Measurements from ENCODE around the gene ATG9B.
"Not testable (repeated sequence)": the region's sequence is repeated elsewhere in the genome, so short reads cannot be mapped to it uniquely, and the experiment has no call there.

ATG9B gene

GRCh38 chr7:151013356-151013732 lies 10.9 kb downstream of the ATG9B start:
- no peak for TF ChIP-seq CTCF (conservative IDR thresholded peaks at IDR 0.05; ENCODE audit: low read length)
- TF ChIP-seq EZH2phosphoT487 (IDR thresholded peaks at IDR 0.05; ENCODE audit: borderline replicate concordance) = no peak
- no peaks in the 10 kb centered on the region for H3K36me3 ChIP-seq (ENCODE audit: insufficient read depth, low read length)
- H4K20me1 ChIP-seq (ENCODE audit: insufficient read depth, low read length, poor library complexity, severe bottlenecking) = no peaks in the 10 kb centered on the region
- H3K79me2 ChIP-seq (ENCODE audit: insufficient read depth, low read length) = no peaks in the 10 kb centered on the region
- no peak overlapping the region for H2AFZ ChIP-seq (ENCODE audit: low read length)
- no peaks in the 10 kb centered on the region for H3F3A ChIP-seq (ENCODE audit: low read depth)
- H3K4me2 ChIP-seq (ENCODE audit: low read depth, low read length, poor library complexity, severe bottlenecking) = peak overlapping the region; percentile 80
- H3K9me2 ChIP-seq (replicated peaks; ENCODE audit: low read depth, low read length) = no peaks in the 10 kb centered on the region
- H3K4me1 ChIP-seq (ENCODE audit: insufficient read depth, low read length, poor library complexity, severe bottlenecking) = peaks cover 45% of the 10 kb centered on the region
- H3K9me3 ChIP-seq (ENCODE audit: insufficient read depth, low read depth, low read length) = no peaks in the 10 kb centered on the region
- no peak overlapping the region for H3K9ac ChIP-seq (ENCODE audit: low read depth, low read length, poor library complexity, severe bottlenecking)
- H3K27me3 ChIP-seq (ENCODE audit: insufficient read depth, low read length, poor library complexity, severe bottlenecking) = no peaks in the 10 kb centered on the region
- peak overlapping the region; percentile 71 for H3K4me3 ChIP-seq (ENCODE audit: low read length, poor library complexity, severe bottlenecking)

- Histone ChIP-seq H3F3A (ENCODE audit: low read depth) (no peaks in the 10 kb centered on the region), H3K9me3 (ENCODE audit: insufficient read depth, low read depth, low read length) (no peaks in the 10 kb centered on the region), H3K9me2 (replicated peaks; ENCODE audit: low read depth, low read length) (no peaks in the 10 kb centered on the region), H2AFZ (ENCODE audit: low read length) (no peak overlapping the region), H3K79me2 (ENCODE audit: insufficient read depth, low read length) (no peaks in the 10 kb centered on the region), H3K9ac (ENCODE audit: low read depth, low read length, poor library complexity, severe bottlenecking) (no peak overlapping the region), H3K27me3 (ENCODE audit: insufficient read depth, low read length, poor library complexity, severe bottlenecking) (no peaks in the 10 kb centered on the region), H3K4me3 (ENCODE audit: low read length, poor library complexity, severe bottlenecking) (no peak overlapping the region), H3K4me2 (ENCODE audit: low read depth, low read length, poor library complexity, severe bottlenecking) (no peak overlapping the region), H3K36me3 (ENCODE audit: insufficient read depth, low read length) (no peaks in the 10 kb centered on the region), H4K20me1 (ENCODE audit: insufficient read depth, low read length, poor library complexity, severe bottlenecking) (no peaks in the 10 kb centered on the region), H3K4me1 (ENCODE audit: insufficient read depth, low read length, poor library complexity, severe bottlenecking) (peaks cover 46% of the 10 kb centered on the region)
- TF ChIP-seq CTCF (conservative IDR thresholded peaks at IDR 0.05; ENCODE audit: low read length) (peak; percentile 52), EZH2phosphoT487 (IDR thresholded peaks at IDR 0.05; ENCODE audit: borderline replicate concordance) (no peak)
Observed at GRCh38 chr7:151012911-151013347, 11.4 kb downstream of the ATG9B start.

GRCh38 chr7:151012031-151012692 lies 12.1 kb downstream of the ATG9B start:
- H3K9ac ChIP-seq (ENCODE audit: low read depth, low read length, poor library complexity, severe bottlenecking) = no peak overlapping the region

GRCh38 chr7:151011616-151012015 lies 12.7 kb downstream of the ATG9B start:
- not testable (repeated sequence) for H3K9me2 ChIP-seq (replicated peaks; ENCODE audit: low read depth, low read length); H4K20me1 ChIP-seq (ENCODE audit: insufficient read depth, low read length, poor library complexity, severe bottlenecking); H3K36me3 ChIP-seq (ENCODE audit: insufficient read depth, low read length); H3K27me3 ChIP-seq (ENCODE audit: insufficient read depth, low read length, poor library complexity, severe bottlenecking); H3K79me2 ChIP-seq (ENCODE audit: insufficient read depth, low read length); H3K9ac ChIP-seq (ENCODE audit: low read depth, low read length, poor library complexity, severe bottlenecking); H3K4me3 ChIP-seq (ENCODE audit: low read length, poor library complexity, severe bottlenecking); H3K4me2 ChIP-seq (ENCODE audit: low read depth, low read length, poor library complexity, severe bottlenecking); H3K9me3 ChIP-seq (ENCODE audit: insufficient read depth, low read depth, low read length); H3F3A ChIP-seq (ENCODE audit: low read depth); H2AFZ ChIP-seq (ENCODE audit: low read length)
- H3K4me1 ChIP-seq (ENCODE audit: insufficient read depth, low read length, poor library complexity, severe bottlenecking) = peaks cover 46% of the 10 kb centered on the region

More at GRCh38 chr7:151012031-151012692, 12.1 kb downstream of the ATG9B start:
- Histone ChIP-seq H4K20me1 (ENCODE audit: insufficient read depth, low read length, poor library complexity, severe bottlenecking) (no peaks in the 10 kb centered on the region), H3K9me3 (ENCODE audit: insufficient read depth, low read depth, low read length) (no peaks in the 10 kb centered on the region), H3K27me3 (ENCODE audit: insufficient read depth, low read length, poor library complexity, severe bottlenecking) (no peaks in the 10 kb centered on the region), H3K36me3 (ENCODE audit: insufficient read depth, low read length) (no peaks in the 10 kb centered on the region), H3F3A (ENCODE audit: low read depth) (no peaks in the 10 kb centered on the region), H2AFZ (ENCODE audit: low read length) (no peak overlapping the region), H3K4me2 (ENCODE audit: low read depth, low read length, poor library complexity, severe bottlenecking) (no peak overlapping the region), H3K79me2 (ENCODE audit: insufficient read depth, low read length) (no peaks in the 10 kb centered on the region), H3K4me3 (ENCODE audit: low read length, poor library complexity, severe bottlenecking) (no peak overlapping the region), H3K9me2 (replicated peaks; ENCODE audit: low read depth, low read length) (no peaks in the 10 kb centered on the region), H3K4me1 (ENCODE audit: insufficient read depth, low read length, poor library complexity, severe bottlenecking) (peaks cover 46% of the 10 kb centered on the region)
- TF ChIP-seq EZH2phosphoT487 (IDR thresholded peaks at IDR 0.05; ENCODE audit: borderline replicate concordance) (no peak), CTCF (conservative IDR thresholded peaks at IDR 0.05; ENCODE audit: low read length) (no peak)
